Mesenchymal stem cell (in vitro differentiated cells and primary cell): Measurements from ENCODE around the gene MEAK7.

Experiments used
- DNase-seq: peaks from one replicate; pipeline ENCODE4 v3.0.0-alpha.2; 2013
- H2AFZ ChIP-seq: one replicate; pipeline ENCODE4 v1.6.1; 2013; ENCODE audit warnings: low read depth, mild to moderate bottlenecking, control low read depth, inconsistent platforms, low read length, moderate library complexity
- H2AK5ac ChIP-seq: 2 replicates; pipeline ENCODE4 v1.6.1; 2013; ENCODE audit warnings: low read length, moderate library complexity, mild to moderate bottlenecking, inconsistent platforms; ENCODE audit not compliant: severe bottlenecking
- H2BK120ac ChIP-seq: one replicate; pipeline ENCODE4 v1.6.1; 2013; ENCODE audit warnings: low read depth, mild to moderate bottlenecking, inconsistent platforms, low read length, moderate library complexity
- H2BK12ac ChIP-seq, 2 experiments: one replicate each; pipeline ENCODE4 v1.6.1; 2013; ENCODE audit warnings: inconsistent platforms in 2 of 2, low read length in 2 of 2, mild to moderate bottlenecking in 2 of 2, moderate library complexity in 2 of 2, control low read depth in 1 of 2
- H2BK15ac ChIP-seq: one replicate; pipeline ENCODE4 v1.6.1; 2013; ENCODE audit warnings: mild to moderate bottlenecking, low read depth, inconsistent platforms; ENCODE audit not compliant: poor library complexity, severe bottlenecking
- H2BK5ac ChIP-seq: 2 replicates; pipeline ENCODE4 v1.6.1; 2013; ENCODE audit warnings: low read depth, mild to moderate bottlenecking, low read length, control low read depth, inconsistent platforms; ENCODE audit not compliant: poor library complexity, severe bottlenecking
- H3K14ac ChIP-seq, 2 experiments: one replicate each; pipeline ENCODE4 v1.6.1; 2013; ENCODE audit warnings: inconsistent platforms in 2 of 2, low read length in 2 of 2, control low read depth in 1 of 2, mild to moderate bottlenecking in 1 of 2, moderate library complexity in 1 of 2
- H3K18ac ChIP-seq, 2 experiments: one replicate each; pipeline ENCODE4 v1.6.1; 2013; ENCODE audit warnings: inconsistent platforms in 2 of 2, low read length in 2 of 2, control low read depth in 1 of 2, low read depth in 1 of 2, mild to moderate bottlenecking in 1 of 2
- H3K23ac ChIP-seq, 2 experiments: one replicate each; pipeline ENCODE4 v1.6.1; 2013; ENCODE audit warnings: inconsistent platforms in 2 of 2, low read length in 2 of 2, mild to moderate bottlenecking in 2 of 2, moderate library complexity in 2 of 2, control low read depth in 1 of 2
- H3K27ac ChIP-seq: 2 replicates; pipeline ENCODE4 v1.5.1; 2013; ENCODE audit warnings: mild to moderate bottlenecking, moderate library complexity, low read length, control low read depth, inconsistent platforms; ENCODE audit not compliant: poor library complexity, severe bottlenecking
- H3K27me3 ChIP-seq, 2 experiments: 2 replicates each; pipeline versions ENCODE4 v1.6.1 to v1.7.0; 2013; ENCODE audit warnings: low read length in 2 of 2, mild to moderate bottlenecking in 2 of 2, moderate library complexity in 2 of 2, control low read depth in 1 of 2, inconsistent platforms in 1 of 2; ENCODE audit not compliant: control insufficient read depth in 1 of 2, insufficient read depth in 1 of 2
- H3K36me3 ChIP-seq, 2 experiments: 2 replicates each; pipeline versions ENCODE4 v1.6.1 to v1.7.0; 2013; ENCODE audit warnings: low read length in 2 of 2, control low read depth in 1 of 2, inconsistent platforms in 1 of 2, low read depth in 1 of 2, mild to moderate bottlenecking in 1 of 2; ENCODE audit not compliant: insufficient read depth in 2 of 2, control insufficient read depth in 1 of 2
- H3K4ac ChIP-seq, 2 experiments: one replicate each; pipeline ENCODE4 v1.6.1; 2013; ENCODE audit warnings: inconsistent platforms in 2 of 2, low read length in 2 of 2, mild to moderate bottlenecking in 2 of 2, moderate library complexity in 2 of 2, control low read depth in 1 of 2, low read depth in 1 of 2
- H3K4me1 ChIP-seq: 2 replicates; pipeline ENCODE4 v1.6.1; 2013; ENCODE audit warnings: low read depth, low read length, control low read depth; ENCODE audit not compliant: control insufficient read depth, insufficient read depth
- H3K4me2 ChIP-seq: 2 replicates; pipeline ENCODE4 v1.6.1; 2013; ENCODE audit warnings: low read length, mild to moderate bottlenecking, inconsistent platforms; ENCODE audit not compliant: poor library complexity, severe bottlenecking
- H3K4me3 ChIP-seq, 2 experiments: 2 replicates each; pipeline versions ENCODE4 v1.5.1 to v1.7.0; 2013; ENCODE audit warnings: low read length in 2 of 2, mild to moderate bottlenecking in 2 of 2, control low read depth in 1 of 2, low read depth in 1 of 2; ENCODE audit not compliant: insufficient read depth in 1 of 2
- H3K79me1 ChIP-seq: replicated peaks from 2 replicates; pipeline ENCODE4 v1.6.1; 2013; ENCODE audit warnings: mild to moderate bottlenecking, control low read depth, low read length, inconsistent platforms; ENCODE audit not compliant: poor library complexity, severe bottlenecking
- H3K9ac ChIP-seq: 2 replicates; pipeline ENCODE4 v1.7.0; 2013; ENCODE audit warnings: mild to moderate bottlenecking, low read length, moderate library complexity
- H3K9me3 ChIP-seq: 2 replicates; pipeline ENCODE4 v1.7.0; 2013; ENCODE audit warnings: mild to moderate bottlenecking, low read length; ENCODE audit not compliant: control insufficient read depth
- H4K8ac ChIP-seq: one replicate; pipeline ENCODE4 v1.6.1; 2013; ENCODE audit warnings: inconsistent platforms, mild to moderate bottlenecking, low read length, moderate library complexity
- H4K91ac ChIP-seq: one replicate; pipeline ENCODE4 v1.6.1; 2013; ENCODE audit warnings: mild to moderate bottlenecking, low read length, inconsistent platforms
- WGBS: methylation state at CpG from one replicate; pipeline ENCODE4 v1.1.7; 2013; ENCODE audit warnings: mixed read lengths; 5-methylcytosine and 5-hydroxymethylcytosine counted together

The MEAK7 gene

GRCh38 chr16:84461029-84461412 is 43.4 kb downstream of the MEAK7 start:
- no peak overlapping the region for H2AFZ ChIP-seq
- WGBS: 88% methylated on average over 8 of the region's 8 CpGs
- no peak overlapping the region for H2BK12ac ChIP-seq
- no peak overlapping the region for H4K91ac ChIP-seq
- H2BK15ac ChIP-seq: no peak overlapping the region
- H3K27me3 ChIP-seq: no peaks in the 10 kb centered on the region
- no peak overlapping the region for H2AK5ac ChIP-seq
- H3K4me3 ChIP-seq: no peak overlapping the region
- peaks cover 10% of the 10 kb centered on the region for H3K79me1 ChIP-seq
- no peak overlapping the region for H3K14ac ChIP-seq
- no peaks in the 10 kb centered on the region for H3K4me1 ChIP-seq
- no peaks in the 10 kb centered on the region for H3K9me3 ChIP-seq
- H2BK5ac ChIP-seq: no peak overlapping the region
- no peak overlapping the region for H3K27ac ChIP-seq
- no peak overlapping the region for H3K9ac ChIP-seq
- H3K4me2 ChIP-seq: no peak overlapping the region
- no peak overlapping the region for H3K18ac ChIP-seq
- no peak overlapping the region for H4K8ac ChIP-seq
- H3K36me3 ChIP-seq: peaks cover 38 to 63% of the 10 kb centered on the region in 2 experiments
- H3K4ac ChIP-seq: no peak overlapping the region
- H3K23ac ChIP-seq: no peak overlapping the region
- H2BK120ac ChIP-seq: no peak overlapping the region
- no peak for DNase-seq

GRCh38 chr16:84460406-84461028 is 43.9 kb downstream of the MEAK7 start:
- no peak overlapping the region for H2BK15ac ChIP-seq
- no peak for DNase-seq
- no peak overlapping the region for H2BK5ac ChIP-seq
- H3K36me3 ChIP-seq: peaks cover 33 to 63% of the 10 kb centered on the region in 2 experiments
- H4K8ac ChIP-seq: no peak overlapping the region
- H2AFZ ChIP-seq: no peak overlapping the region
- WGBS: 88% methylated on average over 20 of the region's 20 CpGs
- no peak overlapping the region for H3K4me2 ChIP-seq
- H3K18ac ChIP-seq: no peak overlapping the region
- H3K27ac ChIP-seq: no peak overlapping the region
- H3K9ac ChIP-seq: no peak overlapping the region
- H2BK12ac ChIP-seq: no peak overlapping the region
- H3K23ac ChIP-seq: no peak overlapping the region
- H3K4me1 ChIP-seq: no peaks in the 10 kb centered on the region
- H3K79me1 ChIP-seq: peaks cover 10% of the 10 kb centered on the region
- H2BK120ac ChIP-seq: no peak overlapping the region
- no peak overlapping the region for H2AK5ac ChIP-seq
- H3K9me3 ChIP-seq: no peaks in the 10 kb centered on the region
- H3K27me3 ChIP-seq: no peaks in the 10 kb centered on the region
- H4K91ac ChIP-seq: no peak overlapping the region
- H3K4ac ChIP-seq: no peak overlapping the region
- no peak overlapping the region for H3K4me3 ChIP-seq
- H3K14ac ChIP-seq: no peak overlapping the region

GRCh38 chr16:84459941-84460405 is 44.5 kb downstream of the MEAK7 start:
- no peak overlapping the region for H4K91ac ChIP-seq
- no peak overlapping the region for H3K4ac ChIP-seq
- H3K4me1 ChIP-seq: no peaks in the 10 kb centered on the region
- no peak overlapping the region for H4K8ac ChIP-seq
- no peak for DNase-seq
- no peak overlapping the region for H2AFZ ChIP-seq
- H3K27ac ChIP-seq: no peak overlapping the region
- peaks cover 32 to 60% of the 10 kb centered on the region in 2 experiments for H3K36me3 ChIP-seq
- no peak overlapping the region for H2BK15ac ChIP-seq
- H3K4me2 ChIP-seq: no peak overlapping the region
- H2BK5ac ChIP-seq: no peak overlapping the region
- peaks cover 8% of the 10 kb centered on the region for H3K79me1 ChIP-seq
- H3K9me3 ChIP-seq: no peaks in the 10 kb centered on the region
- no peak overlapping the region for H3K18ac ChIP-seq
- H3K23ac ChIP-seq: no peak overlapping the region
- no peak overlapping the region for H2AK5ac ChIP-seq
- no peak overlapping the region for H3K9ac ChIP-seq
- no peak overlapping the region for H2BK12ac ChIP-seq
- no peaks in the 10 kb centered on the region for H3K27me3 ChIP-seq
- H3K14ac ChIP-seq: no peak overlapping the region
- 87% methylated on average over 14 of the region's 14 CpGs for WGBS
- H3K4me3 ChIP-seq: no peak overlapping the region
- H2BK120ac ChIP-seq: no peak overlapping the region

- Histone ChIP-seq H3K14ac (no peak overlapping the region), H3K18ac (no peak overlapping the region), H3K9me3 (no peaks in the 10 kb centered on the region), H4K8ac (no peak overlapping the region), H3K23ac (no peak overlapping the region), H3K36me3 (peaks cover 30 to 58% of the 10 kb centered on the region in 2 experiments), H4K91ac (no peak overlapping the region), H3K4me2 (no peak overlapping the region), H2BK120ac (no peak overlapping the region), H2BK15ac (no peak overlapping the region), H3K4ac (no peak overlapping the region), H3K27me3 (no peaks in the 10 kb centered on the region), H2AK5ac (no peak overlapping the region), H2AFZ (no peak overlapping the region), H2BK12ac (no peak overlapping the region), H3K9ac (no peak overlapping the region), H3K79me1 (peaks cover 8% of the 10 kb centered on the region), H3K4me1 (no peaks in the 10 kb centered on the region), H3K4me3 (no peak overlapping the region), H2BK5ac (no peak overlapping the region), H3K27ac (no peak overlapping the region)
- 100% methylated on average over 2 of the region's 2 CpGs for WGBS
- DNase-seq: no peak
Measured at GRCh38 chr16:84459533-84459894, 44.9 kb downstream of the MEAK7 start.
